NCI-H524 (cell line): ENCODE data around the gene SPATA20.

Source experiments
- DNase-seq, 2 experiments: peaks; one replicate each; lab custom pipeline; 2025; lab: John Stamatoyannopoulos, UW

The SPATA20 gene

DNA sequence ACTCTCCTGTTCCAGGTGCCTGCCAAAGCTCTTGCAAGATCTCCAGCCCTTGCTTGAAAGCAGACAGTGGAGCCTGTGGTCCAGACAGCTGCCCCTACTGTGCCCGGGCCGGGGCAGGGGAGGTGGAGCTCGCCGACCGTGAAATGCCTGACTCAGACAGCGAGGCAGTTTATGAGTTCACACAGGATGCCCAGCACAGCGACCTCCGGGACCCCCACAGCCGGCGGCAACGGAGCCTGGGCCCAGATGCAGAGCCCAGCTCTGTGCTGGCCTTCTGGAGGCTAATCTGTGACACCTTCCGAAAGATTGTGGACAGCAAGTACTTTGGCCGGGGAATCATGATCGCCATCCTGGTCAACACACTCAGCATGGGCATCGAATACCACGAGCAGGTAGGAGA lies 31.2 kb downstream of the SPATA20 start:
- DNase-seq = no peak

GRCh38 chr17:50579399-50579798 lies 32.4 kb downstream of the SPATA20 start:
- DNase-seq = no peak

GRCh38 chr17:50580646-50581045 lies 33.7 kb downstream of the SPATA20 start:
- peak in 1 of 2 experiments; percentile 48 for DNase-seq

DNA sequence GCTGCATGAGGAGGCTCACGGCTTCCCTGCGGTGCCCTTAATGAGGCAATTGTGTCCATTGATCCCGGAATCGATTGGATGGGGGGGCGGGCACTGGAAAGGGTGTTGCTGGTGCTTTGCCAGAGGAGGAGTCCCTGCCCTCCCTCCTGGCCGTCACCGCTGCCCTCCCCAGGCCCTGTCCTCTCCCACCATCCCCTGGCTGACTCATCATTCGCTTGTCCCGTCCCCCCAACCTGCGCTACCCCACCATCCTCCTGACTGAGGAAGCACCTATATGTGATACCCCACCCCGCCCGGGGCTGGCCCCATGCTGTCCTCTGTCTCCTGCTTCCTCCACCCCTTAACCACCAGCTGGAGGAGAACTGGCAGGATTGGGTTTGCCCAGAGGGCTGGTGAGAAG lies 34.3 kb downstream of the SPATA20 start:
- no peak for DNase-seq

- DNase-seq = no peak
These were observed 35.8 kb downstream of the SPATA20 start for GRCh38 chr17:50582741-50583140.

DNA sequence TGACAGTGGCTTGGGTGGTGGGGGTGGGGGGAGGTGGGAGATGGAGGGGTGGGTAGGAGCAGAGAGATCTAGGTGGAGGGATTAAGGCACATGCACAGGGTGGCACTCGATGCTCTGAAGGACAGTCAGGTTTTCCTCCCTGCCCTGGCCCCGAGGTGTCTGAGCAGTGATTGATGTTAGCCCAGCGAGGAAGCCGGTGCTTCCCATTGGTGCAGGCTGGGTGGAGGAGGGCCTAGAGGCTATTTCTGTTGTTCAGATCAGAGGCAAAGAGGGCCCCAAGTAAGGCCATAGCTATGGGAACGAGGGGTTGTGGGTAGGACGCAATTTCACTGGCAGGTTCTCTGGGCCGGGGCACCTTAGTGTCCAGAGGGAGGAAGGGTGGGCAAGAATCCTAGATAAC lies 36.7 kb downstream of the SPATA20 start:
- no peak for DNase-seq

DNA sequence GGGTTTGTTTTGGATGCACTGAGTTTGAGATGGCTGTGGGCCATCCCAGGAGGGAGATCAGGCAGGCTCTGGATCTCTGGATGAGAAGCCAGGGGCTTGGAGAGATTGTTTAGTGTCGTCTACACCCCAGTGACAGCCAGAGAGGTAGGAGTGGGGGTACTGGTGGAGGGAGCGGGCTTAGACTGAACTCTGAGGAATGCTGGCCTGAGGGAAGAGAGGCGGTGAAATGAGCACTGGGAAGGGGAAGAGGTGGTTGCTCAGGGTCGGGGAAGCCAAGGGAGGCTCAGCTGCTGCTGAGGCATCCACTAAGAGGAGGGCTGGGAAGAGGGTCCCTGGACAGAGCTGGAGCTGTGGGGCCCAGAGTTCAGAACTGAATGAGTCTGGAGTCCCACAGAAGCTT lies 37.1 kb downstream of the SPATA20 start:
- DNase-seq = no peak

- no peak for DNase-seq
These were observed 37.8 kb downstream of the SPATA20 start for GRCh38 chr17:50584749-50585148.

- DNase-seq = no peak
These were observed 38.4 kb downstream of the SPATA20 start for GRCh38 chr17:50585346-50585745.

DNA sequence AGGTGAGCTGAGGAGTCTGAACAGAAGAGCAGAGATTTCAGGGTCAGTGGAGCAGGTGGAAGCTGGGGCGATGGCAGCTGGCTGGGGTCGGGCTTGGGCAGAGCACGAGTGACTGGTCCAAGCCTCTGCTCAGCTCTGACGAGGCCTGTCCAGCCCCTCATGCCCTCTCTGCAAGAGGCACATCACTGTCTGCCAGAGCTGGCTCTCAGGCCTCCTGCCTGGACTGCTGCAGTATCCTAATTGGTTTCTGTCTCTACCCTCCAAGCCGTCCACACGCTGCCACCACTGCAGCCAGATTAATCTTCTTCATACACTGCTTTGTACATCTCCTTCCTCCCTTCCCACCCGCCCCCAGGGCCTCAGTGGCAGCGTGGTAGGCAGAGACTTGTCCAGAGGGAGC lies 38.9 kb downstream of the SPATA20 start:
- DNase-seq = no peak

- DNase-seq = peak; percentile 29 to 80
These were observed 39.7 kb downstream of the SPATA20 start for GRCh38 chr17:50586421-50587247.

GRCh38 chr17:50587571-50587970 lies 40.6 kb downstream of the SPATA20 start:
- no peak for DNase-seq

GRCh38 chr17:50588391-50589049 lies 41.5 kb downstream of the SPATA20 start:
- no peak for DNase-seq

GRCh38 chr17:50589095-50589705 lies 42.2 kb downstream of the SPATA20 start:
- no peak for DNase-seq

DNA sequence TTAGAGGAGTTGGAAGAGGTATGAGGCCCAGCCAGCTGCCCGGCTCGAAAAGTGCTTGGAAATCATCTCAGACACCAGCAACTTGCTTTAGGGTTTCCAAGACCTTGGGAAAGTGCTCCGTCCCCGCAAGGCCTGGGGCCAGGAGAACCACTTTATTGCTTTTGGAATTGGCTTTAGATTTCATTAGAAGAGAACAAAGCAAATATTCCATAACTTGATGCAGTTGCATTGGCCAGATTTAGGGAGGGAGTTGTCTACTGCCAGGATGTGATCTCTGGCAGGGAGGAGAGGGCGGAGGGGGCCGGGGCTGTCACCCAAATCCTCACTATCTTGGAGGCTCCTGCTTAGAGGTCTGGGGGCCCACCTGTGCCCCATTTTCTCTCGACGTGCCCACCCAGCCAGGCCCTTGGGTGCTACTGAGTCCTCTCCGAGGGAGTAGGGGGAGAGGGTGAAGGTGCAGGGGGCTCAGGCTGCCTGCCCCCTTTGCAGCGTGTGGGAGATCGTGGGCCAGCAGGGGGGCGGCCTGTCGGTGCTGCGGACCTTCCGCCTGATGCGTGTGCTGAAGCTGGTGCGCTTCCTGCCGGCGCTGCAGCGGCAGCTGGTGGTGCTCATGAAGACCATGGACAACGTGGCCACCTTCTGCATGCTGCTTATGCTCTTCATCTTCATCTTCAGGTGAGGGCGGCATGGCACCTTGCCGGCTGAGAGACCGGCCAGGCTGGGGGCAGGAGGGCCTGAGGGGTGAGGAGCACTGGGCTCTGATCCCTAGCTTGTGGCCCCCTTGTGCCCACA lies 44.2 kb downstream of the SPATA20 start:
- no peak for DNase-seq

- peak; percentile 94 to 98 for DNase-seq
These were observed 46.3 kb downstream of the SPATA20 start for GRCh38 chr17:50593321-50593720.

DNA sequence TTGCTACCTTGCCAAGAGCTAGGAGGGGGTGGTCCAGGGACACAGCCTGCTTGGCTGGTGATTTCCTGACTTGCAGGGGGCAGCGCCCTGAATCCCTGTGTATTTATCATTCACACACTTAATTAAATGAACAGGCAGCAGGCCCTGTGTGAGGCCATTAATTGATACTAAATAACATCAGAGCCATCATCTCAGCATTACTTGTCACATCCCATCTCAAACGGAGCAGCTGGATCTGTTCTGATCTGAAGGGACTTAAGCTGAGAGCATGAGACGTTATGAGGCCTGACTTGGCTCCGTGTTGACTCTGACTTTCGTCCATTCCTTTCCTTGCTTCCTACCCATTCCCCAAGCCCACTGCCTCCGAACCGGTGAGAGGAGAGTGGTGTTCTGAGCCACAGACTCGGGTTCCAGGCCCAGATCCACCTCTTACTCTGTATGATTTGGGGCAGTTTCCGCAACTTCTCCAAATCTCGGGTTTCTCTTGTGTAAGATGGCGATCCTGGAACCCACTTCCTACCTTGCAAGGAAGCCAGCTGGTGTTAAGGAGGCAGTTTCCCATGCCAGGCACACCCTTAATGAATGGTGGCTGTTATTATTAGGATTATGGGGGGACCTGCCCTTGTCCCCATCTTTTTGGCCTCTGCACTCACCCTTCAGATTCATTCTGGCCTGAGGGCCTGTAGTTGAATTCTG lies 47.3 kb downstream of the SPATA20 start:
- DNase-seq = peak; percentile 25 to 57

DNA sequence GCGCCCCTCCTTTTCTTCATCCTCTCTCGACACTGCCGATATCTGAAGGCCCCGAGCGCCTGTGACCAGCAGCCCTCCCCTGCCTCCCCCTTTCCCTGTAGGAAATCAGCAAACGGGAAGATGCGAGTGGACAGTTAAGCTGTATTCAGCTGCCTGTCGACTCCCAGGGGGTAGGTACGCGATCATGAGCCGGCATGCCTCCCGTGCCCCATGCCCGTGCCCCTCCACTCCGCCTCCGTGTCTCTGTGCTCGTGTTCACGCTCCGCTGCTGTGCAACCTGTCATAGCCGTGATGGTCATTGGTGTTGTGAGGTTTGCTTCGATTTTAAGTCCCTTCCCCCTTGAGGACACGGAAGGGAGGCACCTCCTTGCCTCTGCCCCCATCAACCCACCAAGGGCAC lies 47.9 kb downstream of the SPATA20 start:
- peak in 1 of 2 experiments; percentile 21 for DNase-seq

DNA sequence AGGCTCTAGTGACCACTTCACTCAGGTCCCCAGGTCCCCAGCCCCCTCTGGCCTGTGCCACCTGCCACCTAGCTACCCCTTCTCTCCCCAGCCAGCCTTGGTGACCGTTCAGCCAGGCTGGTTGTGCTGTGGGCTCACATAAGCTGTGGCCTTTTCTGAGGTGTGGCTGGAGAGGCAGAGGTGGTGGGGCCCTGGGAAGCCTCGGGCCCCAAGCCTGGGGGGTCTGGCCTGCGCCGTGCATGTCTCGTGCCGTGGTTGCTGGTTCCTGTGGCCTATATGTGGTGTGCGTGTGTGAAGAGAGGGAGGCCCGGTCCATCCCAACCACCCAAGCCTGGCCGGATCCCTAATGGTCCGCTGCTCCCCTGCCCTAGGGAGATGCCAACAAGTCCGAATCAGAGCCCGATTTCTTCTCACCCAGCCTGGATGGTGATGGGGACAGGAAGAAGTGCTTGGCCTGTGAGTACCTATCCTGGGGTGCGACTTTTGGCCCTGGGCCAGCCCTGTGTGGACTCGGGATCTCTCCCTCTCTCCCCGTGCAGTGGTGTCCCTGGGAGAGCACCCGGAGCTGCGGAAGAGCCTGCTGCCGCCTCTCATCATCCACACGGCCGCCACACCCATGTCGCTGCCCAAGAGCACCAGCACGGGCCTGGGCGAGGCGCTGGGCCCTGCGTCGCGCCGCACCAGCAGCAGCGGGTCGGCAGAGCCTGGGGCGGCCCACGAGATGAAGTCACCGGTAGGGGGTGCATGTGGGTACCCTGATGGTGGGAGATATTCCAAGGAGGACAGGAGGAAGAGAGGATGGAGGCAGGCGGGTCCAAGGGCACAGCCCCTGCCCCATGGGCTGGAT lies 49.4 kb downstream of the SPATA20 start:
- no peak for DNase-seq

GRCh38 chr17:50598487-50598886 lies 51.5 kb downstream of the SPATA20 start:
- no peak for DNase-seq

DNA sequence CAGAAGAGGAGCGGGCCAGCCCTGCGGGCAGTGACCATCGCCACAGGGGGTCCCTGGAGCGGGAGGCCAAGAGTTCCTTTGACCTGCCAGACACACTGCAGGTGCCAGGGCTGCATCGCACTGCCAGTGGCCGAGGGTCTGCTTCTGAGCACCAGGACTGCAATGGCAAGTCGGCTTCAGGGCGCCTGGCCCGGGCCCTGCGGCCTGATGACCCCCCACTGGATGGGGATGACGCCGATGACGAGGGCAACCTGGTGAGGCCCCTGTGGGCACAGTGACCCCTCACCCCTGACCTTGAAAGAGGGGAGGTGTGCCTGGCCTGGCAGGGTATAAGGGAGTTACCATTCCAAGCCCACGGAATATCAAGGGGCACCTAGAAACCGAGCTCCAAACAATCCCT lies 52.6 kb downstream of the SPATA20 start:
- DNase-seq = no peak
